H1 (cell line): ENCODE results near the gene CARD16. TPM values are rescaled to one million over a fixed set of nuclear protein-coding genes. Genes with fewer than 3 reads are reported as not detected.

Experiments
- CTCF ChIA-PET: fragments of 300-600 bp; sonication (Branson Sonifier 250); formaldehyde crosslinking; loops from one replicate; lab custom pipeline; 2021; ENCODE audit not compliant: partially characterized antibody; lab: Charles Lee
- POLR2A ChIA-PET: fragments of 300-600 bp; sonication (Branson Sonifier 250); formaldehyde crosslinking; loops from one replicate; lab custom pipeline; 2021; ENCODE audit warnings: inconsistent platforms; ENCODE audit not compliant: partially characterized antibody; lab: Charles Lee
- DNase-seq, 2 experiments: peaks; one replicate each; pipeline versions ENCODE4 v3.0.0 to v3.0.0-alpha.2; 2010 to 2022; ENCODE audit warnings: low spot score in 2 of 2, low read depth in 1 of 2, mixed read lengths in 1 of 2
- FAIRE-seq: peaks from 2 replicates; lab custom pipeline; 2011; peaks lifted over from hg19 to GRCh38; lab: Jason Lieb, UNC
- H2AFZ ChIP-seq: 2 replicates; pipeline ENCODE4 v1.8.1; 2012; ENCODE audit warnings: low read length, inconsistent platforms
- H2AK5ac ChIP-seq: 2 replicates; pipeline ENCODE4 v1.6.1; 2013; ENCODE audit warnings: low read depth, low read length
- H2BK120ac ChIP-seq: replicated peaks from 2 replicates; pipeline ENCODE3; 2013; ENCODE audit warnings: low read depth, low read length, inconsistent platforms
- H2BK12ac ChIP-seq: 2 replicates; pipeline ENCODE4 v1.6.1; 2013; ENCODE audit warnings: low read depth, low read length
- H2BK15ac ChIP-seq: 2 replicates; pipeline ENCODE4 v1.6.1; 2013; ENCODE audit warnings: low read length
- H2BK20ac ChIP-seq: 2 replicates; pipeline ENCODE4 v1.6.1; 2013; ENCODE audit warnings: low read length
- H2BK5ac ChIP-seq: 2 replicates; pipeline ENCODE4 v1.6.1; 2013; ENCODE audit warnings: low read depth, low read length
- H3K14ac ChIP-seq: 2 replicates; pipeline ENCODE4 v1.6.1; 2013; ENCODE audit warnings: inconsistent platforms; ENCODE audit not compliant: insufficient read length
- H3K18ac ChIP-seq: 2 replicates; pipeline ENCODE4 v1.6.1; 2013; ENCODE audit warnings: low read length; ENCODE audit errors: extremely low read depth
- H3K23ac ChIP-seq: 2 replicates; pipeline ENCODE4 v1.6.1; 2013; ENCODE audit warnings: inconsistent platforms; ENCODE audit not compliant: insufficient read length
- H3K23me2 ChIP-seq: 2 replicates; pipeline ENCODE4 v1.6.1; 2013; ENCODE audit warnings: low read depth, low read length
- H3K27ac ChIP-seq: 2 replicates; pipeline ENCODE4 v1.6.1; 2011; ENCODE audit warnings: low read depth, low read length, inconsistent platforms
- H3K27me3 ChIP-seq, 4 experiments: replicated peaks in 1 of 4; 1 replicate in 1 of 4; 2 replicates in 3 of 4; pipeline versions ENCODE4 v1.6.1 to v1.8.1; 2011 to 2013; ENCODE audit warnings: low read length in 3 of 4, mild to moderate bottlenecking in 3 of 4, inconsistent platforms in 2 of 4, mixed read lengths in 2 of 4, moderate library complexity in 1 of 4; ENCODE audit not compliant: control insufficient read depth in 3 of 4, insufficient read depth in 3 of 4; ENCODE audit errors: extremely low read depth in 1 of 4
- H3K36me3 ChIP-seq, 4 experiments: 2 replicates each; pipeline versions ENCODE4 v1.6.1 to v1.8.1; 2011 to 2013; ENCODE audit warnings: mild to moderate bottlenecking in 4 of 4, low read length in 3 of 4, moderate library complexity in 2 of 4, control low read depth in 1 of 4, inconsistent platforms in 1 of 4; ENCODE audit not compliant: insufficient read depth in 4 of 4, control insufficient read depth in 2 of 4
- H3K4ac ChIP-seq: replicated peaks from 2 replicates; pipeline ENCODE3; 2013; ENCODE audit warnings: low read length, low read depth, mixed read lengths, inconsistent platforms; ENCODE audit not compliant: insufficient read length
- H3K4me1 ChIP-seq, 4 experiments: replicated peaks in 1 of 4; 1 replicate in 1 of 4; 2 replicates in 3 of 4; pipeline versions ENCODE4 v1.6.1 to v1.8.1; 2011 to 2013; ENCODE audit warnings: low read length in 3 of 4, inconsistent platforms in 2 of 4, mixed read lengths in 1 of 4; ENCODE audit not compliant: insufficient read depth in 4 of 4, control insufficient read depth in 3 of 4
- H3K4me2 ChIP-seq, 2 experiments: 2 replicates each; pipeline versions ENCODE4 v1.6.1 to v1.8.1; 2011 to 2013; ENCODE audit warnings: low read depth in 2 of 2, low read length in 2 of 2, control low read depth in 1 of 2, inconsistent platforms in 1 of 2, mild to moderate bottlenecking in 1 of 2; ENCODE audit not compliant: insufficient read depth in 1 of 2
- H3K4me3 ChIP-seq, 4 experiments: fragments of 200-600, 300-600 bp in 1 of 4; sonication (generic), shearing (Covaris generic), sonication (Bioruptor Twin) in 1 of 4; 2 replicates each; pipeline versions ENCODE4 v1.5.1 to v1.8.1; 2011 to 2016; ENCODE audit warnings: low read length in 4 of 4, low read depth in 3 of 4, control low read depth in 2 of 4, inconsistent platforms in 2 of 4, mild to moderate bottlenecking in 2 of 4, mixed read lengths in 1 of 4, moderate library complexity in 1 of 4; ENCODE audit not compliant: insufficient read depth in 2 of 4; ENCODE audit errors: extremely low read depth in 1 of 4
- H3K56ac ChIP-seq: replicated peaks from 2 replicates; pipeline ENCODE3; 2013; ENCODE audit warnings: low read depth, mild to moderate bottlenecking, mixed read lengths, low read length, inconsistent platforms; ENCODE audit not compliant: insufficient read length
- H3K79me1 ChIP-seq: 2 replicates; pipeline ENCODE4 v1.6.1; 2013; ENCODE audit warnings: low read depth, low read length, control low read depth
- H3K79me2 ChIP-seq, 2 experiments: 2 replicates each; pipeline versions ENCODE4 v1.6.1 to v1.8.1; 2012 to 2013; ENCODE audit warnings: low read length in 2 of 2, mild to moderate bottlenecking in 2 of 2, inconsistent platforms in 1 of 2; ENCODE audit not compliant: insufficient read depth in 2 of 2, control insufficient read depth in 1 of 2
- H3K9ac ChIP-seq, 4 experiments: replicated peaks in 1 of 4; 1 replicate in 1 of 4; 2 replicates in 3 of 4; pipeline versions ENCODE4 v1.6.1 to v1.8.1; 2011 to 2013; ENCODE audit warnings: low read depth in 3 of 4, low read length in 3 of 4, control low read depth in 2 of 4, mild to moderate bottlenecking in 2 of 4, moderate library complexity in 2 of 4, inconsistent platforms in 1 of 4; ENCODE audit errors: extremely low read depth in 1 of 4
- H3K9me3 ChIP-seq, 2 experiments: 2 replicates each; pipeline versions ENCODE4 v1.6.1 to v1.8.1; 2012 to 2013; ENCODE audit warnings: mild to moderate bottlenecking in 2 of 2, moderate library complexity in 2 of 2, control low read depth in 1 of 2, inconsistent platforms in 1 of 2, low read depth in 1 of 2, low read length in 1 of 2, mixed read lengths in 1 of 2; ENCODE audit not compliant: insufficient read depth in 2 of 2
- H4K20me1 ChIP-seq, 2 experiments: replicated peaks in 1 of 2; 2 replicates each; pipeline versions ENCODE3 to v1.8.1; 2011 to 2013; ENCODE audit warnings: inconsistent platforms in 2 of 2, low read length in 2 of 2, mild to moderate bottlenecking in 1 of 2; ENCODE audit not compliant: insufficient read depth in 2 of 2, control insufficient read depth in 1 of 2
- H4K5ac ChIP-seq: 2 replicates; pipeline ENCODE4 v1.6.1; 2013; ENCODE audit warnings: low read length, low read depth, mixed read lengths, inconsistent platforms; ENCODE audit not compliant: insufficient read length
- H4K8ac ChIP-seq: 2 replicates; pipeline ENCODE4 v1.8.0; 2013; ENCODE audit warnings: mild to moderate bottlenecking, moderate library complexity, low read length, inconsistent platforms; ENCODE audit not compliant: insufficient read depth; ENCODE audit errors: extremely low read depth
- H4K91ac ChIP-seq: replicated peaks from 2 replicates; pipeline ENCODE3; 2013; ENCODE audit warnings: low read length, mixed read lengths, inconsistent platforms; ENCODE audit not compliant: insufficient read length
- CBX5 ChIP-seq: fragments of 300-800, 300-1000 bp; sonication (generic); IDR thresholded peaks from 2 replicates; pipeline ENCODE4 v1.7.1; 2016; ENCODE audit warnings: antibody characterized with exemption, low read length, low read depth
- CBX8 ChIP-seq: fragments of 300-800, 300-1000 bp; sonication (generic); IDR thresholded peaks from 2 replicates; pipeline ENCODE4 v1.7.1; 2016; ENCODE audit warnings: low read depth, low read length, borderline replicate concordance
- CEBPB ChIP-seq: IDR thresholded peaks from 2 replicates; pipeline ENCODE4 v1.6.1; 2012; ENCODE audit warnings: low read depth, low read length
- CREB1 ChIP-seq: IDR thresholded peaks from 2 replicates; pipeline ENCODE4 v1.6.1; 2012; ENCODE audit warnings: inconsistent platforms
- HDAC2 ChIP-seq, 2 experiments: fragments of 300-600 bp in 1 of 2; sonication (generic) in 1 of 2; IDR thresholded peaks; 2 replicates each; pipeline ENCODE4 v1.6.1; 2011 to 2012; ENCODE audit warnings: low read depth in 2 of 2, low read length in 2 of 2, mild to moderate bottlenecking in 2 of 2, moderate library complexity in 2 of 2, borderline replicate concordance in 1 of 2, inconsistent platforms in 1 of 2
- PHF8 ChIP-seq: fragments of 200-600 bp; sonication (generic); conservative IDR thresholded peaks from 2 replicates; pipeline ENCODE4 v1.7.1; 2012; ENCODE audit warnings: low read depth, mild to moderate bottlenecking, inconsistent platforms, low read length, moderate library complexity
- POLR2AphosphoS5 ChIP-seq: IDR thresholded peaks from 2 replicates; pipeline ENCODE4 v1.6.1; 2011; ENCODE audit warnings: low read depth, low read length
- RBBP5 ChIP-seq: IDR thresholded peaks from 2 replicates; pipeline ENCODE4 v1.7.1; 2012; ENCODE audit warnings: low read depth, mild to moderate bottlenecking, inconsistent platforms, low read length, moderate library complexity, borderline replicate concordance
- SIN3A ChIP-seq, 2 experiments: IDR thresholded peaks in 1 of 2; conservative IDR thresholded peaks in 1 of 2; 2 replicates each; pipeline ENCODE4 v1.6.1; 2011 to 2012; ENCODE audit warnings: low read length in 2 of 2, improper control_type of control experiment in 1 of 2, low read depth in 1 of 2, mild to moderate bottlenecking in 1 of 2
- SUZ12 ChIP-seq: fragments of 200-600 bp; sonication (generic); IDR thresholded peaks from 2 replicates; pipeline ENCODE4 v1.6.1; 2012; ENCODE audit warnings: mild to moderate bottlenecking, inconsistent platforms, low read length, moderate library complexity, mixed read lengths
- TBP ChIP-seq: IDR thresholded peaks from 2 replicates; pipeline ENCODE4 v1.6.1; 2011; ENCODE audit warnings: low read depth, low read length, improper control_type of control experiment
- WGBS, 2 experiments: shearing (Covaris generic) in 1 of 2; methylation state at CpG; one replicate each; pipeline versions ENCODE4 v1.1.6 to v1.1.7; 2013 to 2015; ENCODE audit warnings: low lambda C conversion rate in 2 of 2, mixed read lengths in 2 of 2, inconsistent platforms in 1 of 2, low coverage in 1 of 2, missing lambda C conversion rate in 1 of 2; ENCODE audit not compliant: insufficient replicate concordance in 2 of 2, insufficient coverage in 1 of 2, insufficient read length in 1 of 2; ENCODE audit errors: extremely low coverage in 1 of 2, missing lambda C conversion rate in 1 of 2; 5-methylcytosine and 5-hydroxymethylcytosine counted together
- polyA plus RNA-seq, 7 experiments: library from polyadenylated mRNA; depleted of rRNA in 3 of 7; stranded (reverse) in 5 of 7; unstranded in 2 of 7; fragments of >200 nt in 5 of 7; fragments of 200-250 nt in 2 of 7; gene quantifications; 1 replicate in 5 of 7; 2 replicates in 1 of 7; 4 replicates in 1 of 7; pipeline versions ENCODE4 v1.2.1 to v1.2.3, GENCODE V29; 2011 to 2013; ENCODE audit warnings: missing spikeins in 2 of 7, mixed read lengths in 2 of 7
- total RNA-seq: library from RNA; stranded (reverse); fragmentation: NEBNext Ultra II Directional; extraction: Animal tissue kit (Norgen Biotek cat#: 25700); gene quantifications from 2 replicates; pipeline ENCODE4 v1.2.1, GENCODE V29; 2021
- TF ChIP-seq, protein P1 (sequence below): IDR thresholded peaks from 2 replicates; pipeline ENCODE4 v1.6.1; 2011; ENCODE audit warnings: low read length, improper control_type of control experiment

Gene CARD16
- total and polyA plus RNA-seq, 2 of the 8 experiments (the other 6 are each of a cell fraction or from before 2014, with no cell fraction given), result not detected

DNA sequence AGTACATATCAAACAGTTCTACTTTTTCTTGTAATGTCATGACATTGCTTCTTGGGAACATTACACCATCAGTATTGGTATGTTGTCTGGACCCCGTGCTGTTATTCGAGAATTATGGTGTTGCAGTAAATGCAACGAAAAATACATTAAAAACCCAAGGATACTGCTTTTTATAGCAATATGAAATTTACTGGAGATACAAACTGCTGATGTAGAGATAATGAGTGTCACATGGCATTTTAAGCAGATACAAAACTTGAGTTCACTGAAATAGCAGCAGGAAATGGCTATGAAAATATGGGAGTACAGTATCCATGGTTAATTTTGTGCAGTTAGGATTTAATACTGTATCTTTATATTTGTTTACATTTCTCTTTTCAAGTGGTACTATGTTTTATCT lies 7.4 kb upstream of the CARD16 start:
- ChIA-PET POLR2A (no interaction called here), CTCF (no interaction called here)
- no peaks in the 10 kb centered on the region for H3K4me1 ChIP-seq
- no peak overlapping the region for H3K4me2 ChIP-seq
- no peak overlapping the region for H3K23ac ChIP-seq
- H4K91ac ChIP-seq, result no peak overlapping the region
- H2BK12ac ChIP-seq, result no peak overlapping the region
- H3K9me3 ChIP-seq, result no peaks in the 10 kb centered on the region; a peak in 1 of 4 replicates
- H2BK20ac ChIP-seq, result no peak overlapping the region
- H2BK120ac ChIP-seq, result no peak overlapping the region
- H2AFZ ChIP-seq, result no peak overlapping the region
- no peak overlapping the region for H3K56ac ChIP-seq
- no peaks in the 10 kb centered on the region for H3K79me2 ChIP-seq
- no peak overlapping the region for H3K27ac ChIP-seq
- H3K36me3 ChIP-seq, result no peaks in the 10 kb centered on the region
- H2BK15ac ChIP-seq, result no peak overlapping the region
- H4K5ac ChIP-seq, result no peak overlapping the region
- no peak overlapping the region for H4K8ac ChIP-seq
- H2AK5ac ChIP-seq, result no peak overlapping the region
- H3K14ac ChIP-seq, result no peak overlapping the region
- no peak overlapping the region for H2BK5ac ChIP-seq
- H4K20me1 ChIP-seq, result no peaks in the 10 kb centered on the region
- H3K23me2 ChIP-seq, result no peaks in the 10 kb centered on the region
- H3K4me3 ChIP-seq, result no peak overlapping the region
- 85% methylated on average over 3 of the region's 3 CpGs; no CpG with 5 or more reads in 1 of the 2 experiments for WGBS, 2 experiments
- no peaks in the 10 kb centered on the region for H3K79me1 ChIP-seq
- H3K9ac ChIP-seq, result no peak overlapping the region
- FAIRE-seq, result no peak
- no peak overlapping the region for H3K4ac ChIP-seq
- DNase-seq, result no peak
- H3K18ac ChIP-seq, result no peak overlapping the region
- H3K27me3 ChIP-seq, result no peaks in the 10 kb centered on the region
- TF ChIP-seq CBX8 (no peak), CEBPB (no peak), SIN3A (conservative IDR thresholded peaks at IDR 0.05 in 1 of 2, IDR thresholded peaks at IDR 0.05 in 1 of 2; ENCODE audit: low read depth in 1 of 2, low read length in 2 of 2) (no peak), PHF8 (no peak), POLR2AphosphoS5 (no peak), CBX5 (no peak), SUZ12 (no peak), HDAC2 (IDR thresholded peaks at IDR 0.05; ENCODE audit: borderline replicate concordance in 1 of 2, low read depth in 2 of 2, low read length in 2 of 2) (no peak), RBBP5 (no peak), CREB1 (no peak), TBP (no peak)
- TF ChIP-seq, protein P1, sequence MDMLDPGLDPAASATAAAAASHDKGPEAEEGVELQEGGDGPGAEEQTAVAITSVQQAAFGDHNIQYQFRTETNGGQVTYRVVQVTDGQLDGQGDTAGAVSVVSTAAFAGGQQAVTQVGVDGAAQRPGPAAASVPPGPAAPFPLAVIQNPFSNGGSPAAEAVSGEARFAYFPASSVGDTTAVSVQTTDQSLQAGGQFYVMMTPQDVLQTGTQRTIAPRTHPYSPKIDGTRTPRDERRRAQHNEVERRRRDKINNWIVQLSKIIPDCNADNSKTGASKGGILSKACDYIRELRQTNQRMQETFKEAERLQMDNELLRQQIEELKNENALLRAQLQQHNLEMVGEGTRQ, result no peak
